Activated CD8-positive, alpha-beta T cell treated with anti-CD3 and anti-CD28 coated beads for 36 hours (primary cell): ENCODE results near the gene NRXN3. TPM values are rescaled to one million over a fixed set of nuclear protein-coding genes. Genes with fewer than 3 reads are reported as not detected.

Experiments
- ATAC-seq: fragments of 200-7000 bp; cut with Tn5 transposase; one replicate; pipeline ENCODE4 v1.10.0; 2021; ENCODE audit warnings: mild to moderate bottlenecking, moderate library complexity
- CTCF ChIA-PET: fragments of 350-600 bp; sonication (Branson Sonifier 250); formaldehyde crosslinking; loops from one replicate; lab custom pipeline; 2021; ENCODE audit warnings: antibody characterized with exemption; lab: Charles Lee
- POLR2A ChIA-PET: fragments of 350-600 bp; sonication (Branson Sonifier 250); formaldehyde crosslinking; loops from one replicate; lab custom pipeline; 2021; ENCODE audit warnings: antibody characterized with exemption; lab: Charles Lee
- DNase-seq: peaks from one replicate; pipeline ENCODE4 v3.0.0-alpha.2; 2020
- H3K27ac Mint-ChIP-seq: one replicate; pipeline ENCODE4 v1.8.0; 2021; ENCODE audit warnings: mild to moderate bottlenecking, mixed read lengths
- H3K27me3 Mint-ChIP-seq: one replicate; pipeline ENCODE4 v1.8.0; 2021; ENCODE audit warnings: mixed read lengths
- H3K36me3 Mint-ChIP-seq: one replicate; pipeline ENCODE4 v1.8.0; 2021; ENCODE audit warnings: low read depth, mixed read lengths
- H3K4me1 Mint-ChIP-seq: one replicate; pipeline ENCODE4 v1.8.0; 2021; ENCODE audit warnings: low read depth, mixed read lengths
- H3K4me3 Mint-ChIP-seq: one replicate; pipeline ENCODE4 v1.8.0; 2021; ENCODE audit warnings: mild to moderate bottlenecking, moderate library complexity, mixed read lengths
- H3K9me3 Mint-ChIP-seq: one replicate; pipeline ENCODE4 v1.8.0; 2021; ENCODE audit warnings: mixed read lengths
- intact Hi-C: fragments of 100-400 bp; cut with micrococcal nuclease; formaldehyde crosslinking; loops from one replicate; pipeline ENCODE4 v1.10.0; 2022
- total RNA-seq, 2 experiments: library from RNA; stranded (reverse); gene quantifications; one replicate each; pipeline ENCODE4 v1.2.3, GENCODE V29; 2021
- TF ChIP-seq, protein P1 (sequence below): fragments of 200-600 bp; IDR thresholded peaks from one replicate; pipeline ENCODE4 v1.8.0; 2022; ENCODE audit warnings: antibody characterized with exemption, mild to moderate bottlenecking

Gene NRXN3
- total RNA-seq, 2 experiments from 2014 or later = not detected

GRCh38 chr14:78605897-78606500 lies 435.8 kb downstream of the NRXN3 start:
- Mint-ChIP-seq H3K36me3 (no peaks in the 10 kb centered on the region), H3K27me3 (peaks cover 3% of the 10 kb centered on the region), H3K4me1 (peaks cover 2% of the 10 kb centered on the region), H3K27ac (no peak overlapping the region), H3K9me3 (no peaks in the 10 kb centered on the region), H3K4me3 (no peak overlapping the region)
- ChIA-PET CTCF (no interaction called here), POLR2A (no interaction called here)
- DNase-seq = no peak
- peak; percentile 47 for ATAC-seq
- TF ChIP-seq, protein P1, sequence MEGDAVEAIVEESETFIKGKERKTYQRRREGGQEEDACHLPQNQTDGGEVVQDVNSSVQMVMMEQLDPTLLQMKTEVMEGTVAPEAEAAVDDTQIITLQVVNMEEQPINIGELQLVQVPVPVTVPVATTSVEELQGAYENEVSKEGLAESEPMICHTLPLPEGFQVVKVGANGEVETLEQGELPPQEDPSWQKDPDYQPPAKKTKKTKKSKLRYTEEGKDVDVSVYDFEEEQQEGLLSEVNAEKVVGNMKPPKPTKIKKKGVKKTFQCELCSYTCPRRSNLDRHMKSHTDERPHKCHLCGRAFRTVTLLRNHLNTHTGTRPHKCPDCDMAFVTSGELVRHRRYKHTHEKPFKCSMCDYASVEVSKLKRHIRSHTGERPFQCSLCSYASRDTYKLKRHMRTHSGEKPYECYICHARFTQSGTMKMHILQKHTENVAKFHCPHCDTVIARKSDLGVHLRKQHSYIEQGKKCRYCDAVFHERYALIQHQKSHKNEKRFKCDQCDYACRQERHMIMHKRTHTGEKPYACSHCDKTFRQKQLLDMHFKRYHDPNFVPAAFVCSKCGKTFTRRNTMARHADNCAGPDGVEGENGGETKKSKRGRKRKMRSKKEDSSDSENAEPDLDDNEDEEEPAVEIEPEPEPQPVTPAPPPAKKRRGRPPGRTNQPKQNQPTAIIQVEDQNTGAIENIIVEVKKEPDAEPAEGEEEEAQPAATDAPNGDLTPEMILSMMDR = no peak
- intact Hi-C loops = no loop called here

- peaks cover 2% of the 10 kb centered on the region for H3K27me3 Mint-ChIP-seq
- no peaks in the 10 kb centered on the region for H3K9me3 Mint-ChIP-seq
- POLR2A ChIA-PET = no interaction called here
- TF ChIP-seq, protein P1 = no peak
- DNase-seq (no peak), ATAC-seq (no peak)
- CTCF ChIA-PET = no interaction called here
- H3K27ac Mint-ChIP-seq = no peak overlapping the region
- H3K4me1 Mint-ChIP-seq = peaks cover 2% of the 10 kb centered on the region
- no peak overlapping the region for H3K4me3 Mint-ChIP-seq
- H3K36me3 Mint-ChIP-seq = no peaks in the 10 kb centered on the region
- intact Hi-C loops = no loop called here
These were observed 439.0 kb downstream of the NRXN3 start for GRCh38 chr14:78608998-78609787.

DNA sequence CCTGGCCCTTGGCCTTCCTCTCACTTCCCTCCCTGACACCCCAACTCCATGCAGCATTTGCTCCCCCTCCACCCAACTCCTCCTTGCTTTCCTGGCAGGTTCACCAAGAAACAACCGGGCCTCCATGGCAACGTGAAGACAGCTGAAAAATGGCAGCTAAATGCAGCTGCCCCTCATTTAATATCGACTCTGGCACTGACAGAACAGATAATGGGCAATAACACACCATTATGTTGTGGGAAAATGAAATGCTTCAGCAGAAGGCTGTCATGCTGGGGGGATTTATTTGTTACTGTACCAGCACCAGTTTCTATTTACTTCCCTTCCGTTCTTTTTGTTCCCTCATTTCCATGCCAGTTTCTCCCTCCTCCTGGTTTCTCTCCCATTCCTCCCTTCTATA lies 440.8 kb downstream of the NRXN3 start:
- Mint-ChIP-seq H3K4me1 (peaks cover 2% of the 10 kb centered on the region), H3K36me3 (no peaks in the 10 kb centered on the region), H3K9me3 (no peaks in the 10 kb centered on the region), H3K4me3 (no peak overlapping the region), H3K27ac (no peak overlapping the region), H3K27me3 (peaks cover 2% of the 10 kb centered on the region)
- no peak for DNase-seq
- intact Hi-C loops = no loop called here
- ChIA-PET POLR2A (no interaction called here), CTCF (interaction anchor here (1.2 kb wide), 1 partner anchor 13 kb away, joined by 3 read pairs; no protein-coding TSS in a partner anchor)
- no peak for ATAC-seq
- TF ChIP-seq, protein P1 = no peak

DNA sequence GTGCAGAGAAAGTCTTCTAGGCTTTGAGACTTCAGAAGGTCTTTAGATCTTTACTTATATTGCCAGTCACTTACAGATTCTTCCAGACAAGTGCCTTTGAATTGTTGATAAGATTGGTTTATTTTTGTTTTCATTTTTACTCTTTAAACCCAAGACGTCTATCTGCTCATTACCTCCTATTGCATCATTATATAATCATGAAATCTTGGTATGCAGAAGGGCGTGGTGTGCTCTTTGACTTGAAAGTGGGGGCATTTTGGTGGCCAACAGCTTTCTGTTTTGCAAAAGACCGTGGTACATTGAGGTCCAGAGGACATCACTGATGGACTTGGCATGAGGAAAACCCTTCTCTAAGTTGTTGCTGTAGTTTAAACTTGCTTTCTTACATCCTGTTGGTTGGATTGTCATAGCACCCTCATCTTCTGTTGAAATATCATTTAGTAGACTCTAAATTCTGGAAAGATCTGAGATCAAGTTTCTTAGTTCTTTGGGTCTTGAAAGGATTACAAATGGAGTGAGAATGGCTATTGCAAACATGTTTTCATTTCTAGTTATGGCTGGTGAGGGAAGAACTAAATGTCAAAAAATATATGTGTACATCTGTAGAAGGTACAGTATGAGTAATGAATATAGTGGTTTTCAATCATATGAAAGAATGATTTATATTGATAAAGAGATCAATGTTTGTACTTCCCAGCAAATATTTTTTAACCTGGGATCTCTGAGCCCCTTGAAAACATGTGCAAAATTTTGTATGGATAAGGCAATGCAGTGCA lies 441.8 kb downstream of the NRXN3 start:
- no peaks in the 10 kb centered on the region for H3K4me1 Mint-ChIP-seq
- intact Hi-C loops = no loop called here
- H3K4me3 Mint-ChIP-seq = no peak overlapping the region
- ATAC-seq (no peak), DNase-seq (no peak)
- H3K36me3 Mint-ChIP-seq = no peaks in the 10 kb centered on the region
- TF ChIP-seq, protein P1 = no peak
- ChIA-PET CTCF (no interaction called here), POLR2A (no interaction called here)
- H3K27ac Mint-ChIP-seq = no peak overlapping the region
- H3K9me3 Mint-ChIP-seq = no peaks in the 10 kb centered on the region
- peaks cover 2% of the 10 kb centered on the region for H3K27me3 Mint-ChIP-seq
